Activated CD4-positive, alpha-beta T cell treated with anti-CD3 and anti-CD28 coated beads, Interleukin-2, amount 50 U/mL, for 16 hours (primary cell): Measurements from ENCODE around the gene HYOU1.
A peak's percentile ranks its signal among the peaks of the same experiment; 100 is the strongest.
"Not testable (repeated sequence)": the region's sequence is repeated elsewhere in the genome, so short reads cannot be mapped to it uniquely, and the experiment has no call there.

Experiments used
- DNase-seq: peaks from one replicate; pipeline ENCODE4 v3.0.0-alpha.2; 2020

The HYOU1 gene

DNA sequence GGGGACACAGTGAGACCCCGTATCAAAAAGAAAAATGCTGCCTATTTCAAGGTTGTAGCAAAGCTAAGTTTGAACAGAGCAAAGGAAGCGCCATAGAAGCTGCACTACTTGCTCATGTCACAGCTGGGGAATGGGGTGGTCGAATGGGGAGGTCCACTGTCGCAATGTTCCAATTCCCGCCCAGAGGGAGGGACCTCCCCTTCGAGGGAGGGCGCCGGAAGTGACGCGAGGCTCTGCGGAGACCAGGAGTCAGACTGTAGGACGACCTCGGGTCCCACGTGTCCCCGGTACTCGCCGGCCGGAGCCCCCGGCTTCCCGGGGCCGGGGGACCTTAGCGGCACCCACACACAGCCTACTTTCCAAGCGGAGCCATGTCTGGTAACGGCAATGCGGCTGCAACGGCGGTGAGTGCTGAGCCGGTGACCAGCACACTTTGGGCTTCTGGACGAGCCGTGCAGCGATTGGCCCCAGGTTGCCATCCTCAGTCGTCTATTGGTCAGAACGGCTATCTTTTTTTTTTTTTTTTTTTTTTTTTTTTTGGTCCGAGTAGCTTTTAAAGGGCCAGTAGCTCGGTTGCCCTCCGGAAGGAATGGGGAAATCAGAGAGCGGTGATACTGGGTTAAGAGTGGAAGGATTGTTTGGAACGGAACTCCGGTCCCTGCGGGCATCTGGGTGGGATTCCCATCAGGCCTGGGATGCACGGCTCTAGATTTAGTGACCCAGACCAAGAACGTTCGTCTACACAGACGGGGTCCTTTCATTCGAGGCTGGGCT is 27.8 kb upstream of the HYOU1 start, which contains the start of gene HMBS:
TSS of gene HMBS (plus strand) at position 219 of the 774 bp plus-strand sequence. CDS start at position 372, 153 bp downstream.
- DNase-seq: peak; percentile 94

GRCh38 chr11:119081682-119082260 is 24.8 kb upstream of the HYOU1 start:
- DNase-seq: no peak

GRCh38 chr11:119078675-119079420 is 21.8 kb upstream of the HYOU1 start:
- no peak for DNase-seq

GRCh38 chr11:119077839-119078238 is 20.8 kb upstream of the HYOU1 start:
- no peak for DNase-seq

- peak; percentile 98 for DNase-seq
Observed at GRCh38 chr11:119067371-119068222, 10.6 kb upstream of the HYOU1 start, which contains the start of gene VPS11. Gene VPS11, plus strand, starts transcription at chr11:119067818. Its CDS starts 6 bp downstream, at chr11:119067824.

DNA sequence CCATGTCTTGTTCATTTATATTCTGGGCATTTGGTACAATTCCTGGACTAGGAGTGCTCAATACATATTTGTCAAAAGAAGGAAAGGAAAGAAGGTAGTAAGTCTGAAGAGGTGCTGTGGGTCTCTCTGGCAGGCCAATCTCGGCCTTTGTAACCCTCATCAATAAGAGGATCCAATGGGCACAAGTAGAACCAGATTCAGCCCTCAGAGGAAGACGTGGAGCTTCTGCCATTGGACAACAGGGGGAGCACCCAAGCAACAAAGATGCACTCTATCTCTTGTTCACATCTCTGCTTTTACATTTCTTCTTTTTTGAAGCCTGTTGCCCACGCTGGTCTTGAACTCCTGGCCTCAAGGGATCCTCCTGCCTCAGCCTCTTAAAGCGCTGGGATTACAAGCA is 8.4 kb upstream of the HYOU1 start:
- DNase-seq: peak; percentile 56

DNA sequence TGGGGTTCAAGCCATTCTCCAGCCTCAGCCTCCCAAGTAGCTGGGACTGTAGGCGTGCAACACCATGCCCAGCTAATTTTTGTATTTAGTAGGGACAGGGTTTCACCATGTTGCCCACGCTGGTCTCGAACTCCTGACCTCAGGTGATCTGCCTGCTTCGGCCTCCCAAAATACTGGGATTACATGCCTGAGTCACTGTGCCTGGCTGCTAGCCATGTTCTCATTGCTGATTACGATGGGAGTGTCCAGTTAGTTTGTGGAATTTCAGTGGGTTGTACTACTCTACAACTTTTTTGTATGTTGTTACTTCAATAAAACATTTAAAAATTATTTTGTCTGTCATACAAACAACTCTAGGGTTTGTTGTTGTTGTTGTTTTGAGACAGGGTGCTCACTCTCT is 5.8 kb upstream of the HYOU1 start:
- no peak for DNase-seq

DNA sequence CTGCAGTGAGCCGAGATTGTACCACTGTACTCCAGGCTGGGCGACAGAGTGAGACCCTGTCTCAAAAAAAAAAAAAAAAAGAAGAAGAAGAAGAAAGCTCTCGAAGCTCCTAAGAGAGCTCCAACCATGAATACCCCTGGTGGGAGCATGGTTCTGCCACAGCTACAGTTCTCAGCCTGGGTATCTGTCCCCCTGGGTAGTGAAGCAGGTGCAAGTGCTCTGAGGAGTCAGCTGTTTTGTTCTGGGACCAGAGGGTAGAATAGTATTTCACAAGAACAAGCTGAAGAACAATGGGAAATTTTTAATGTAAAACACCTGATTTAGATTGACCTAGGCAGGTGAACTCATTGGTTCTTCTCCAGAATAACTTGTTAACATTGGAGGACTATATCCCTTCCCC is 4.3 kb upstream of the HYOU1 start:
- no peak for DNase-seq

DNA sequence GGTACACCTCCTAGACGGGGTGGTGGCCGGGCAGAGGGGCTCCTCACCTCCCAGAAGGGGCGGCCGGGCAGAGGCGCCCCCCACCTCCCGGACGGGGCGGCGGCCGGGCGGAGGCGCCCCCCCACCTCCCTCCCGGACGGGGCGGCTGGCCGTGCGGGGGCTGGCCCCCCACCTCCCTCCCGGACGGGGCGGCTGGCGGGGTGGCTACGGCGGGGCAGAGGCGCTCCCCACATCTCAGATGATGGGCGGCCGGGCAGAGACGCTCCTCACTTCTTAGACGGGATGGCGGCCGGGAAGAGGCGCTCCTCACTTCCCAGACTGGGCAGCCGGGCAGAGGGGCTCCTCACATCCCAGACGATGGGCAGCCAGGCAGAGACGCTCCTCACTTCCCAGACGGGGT is 2.1 kb upstream of the HYOU1 start:
- not testable (repeated sequence) for DNase-seq

DNA sequence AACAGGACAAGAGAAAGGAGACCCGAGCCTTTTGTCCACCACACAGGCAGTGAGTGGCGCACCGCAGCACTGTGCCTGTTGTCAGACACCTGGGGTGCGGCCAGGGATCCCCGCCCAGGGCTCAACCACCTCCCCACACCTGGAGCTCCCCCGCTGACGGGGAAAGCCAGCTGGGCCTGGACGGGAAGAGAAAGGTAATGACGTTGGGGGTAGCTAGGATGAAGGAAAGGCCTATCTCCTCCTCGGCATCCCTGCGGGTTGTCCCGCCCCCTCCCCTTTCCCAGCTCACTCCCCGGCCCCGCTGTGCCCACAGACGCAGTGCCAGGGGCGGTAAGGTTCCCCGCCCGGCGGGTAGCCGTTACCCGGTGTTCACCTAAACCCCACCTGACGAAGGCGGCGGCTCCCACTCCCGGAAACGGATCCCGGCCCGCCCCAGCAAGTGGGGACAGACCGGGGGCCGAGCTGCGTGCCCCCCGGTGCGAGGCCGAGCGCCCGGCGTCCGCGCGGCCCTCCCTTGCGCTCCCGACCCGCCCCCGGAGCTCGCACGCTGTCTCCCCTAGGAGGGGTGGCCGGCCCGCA is 495 bp downstream of the HYOU1 start:
- peak; percentile 23 for DNase-seq

DNA sequence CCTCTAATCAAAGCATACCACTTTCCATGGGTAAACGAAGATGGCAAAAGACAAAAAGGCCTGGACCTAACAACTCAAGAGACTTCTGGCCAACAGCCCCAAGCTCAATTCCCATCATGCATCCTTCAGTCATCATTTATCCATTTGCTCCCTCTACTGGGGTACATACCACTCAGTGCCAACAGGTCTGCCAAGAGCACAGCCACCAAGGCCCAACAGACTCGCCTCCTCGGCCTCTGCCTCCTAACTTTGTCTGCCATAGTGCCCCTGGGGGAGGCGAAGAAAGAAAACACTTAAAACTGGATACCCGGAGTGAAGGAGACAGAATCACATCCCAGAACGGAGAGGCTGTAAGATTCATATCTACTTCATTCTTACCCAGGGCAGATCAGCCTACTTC is 1.1 kb downstream of the HYOU1 start:
- peak; percentile 32 for DNase-seq

- no peak for DNase-seq
Observed at GRCh38 chr11:119054418-119054817, 2.6 kb downstream of the HYOU1 start.

GRCh38 chr11:119052163-119052814 is 4.7 kb downstream of the HYOU1 start:
- no peak for DNase-seq

GRCh38 chr11:119051440-119052162 is 5.4 kb downstream of the HYOU1 start:
- DNase-seq: no peak

DNA sequence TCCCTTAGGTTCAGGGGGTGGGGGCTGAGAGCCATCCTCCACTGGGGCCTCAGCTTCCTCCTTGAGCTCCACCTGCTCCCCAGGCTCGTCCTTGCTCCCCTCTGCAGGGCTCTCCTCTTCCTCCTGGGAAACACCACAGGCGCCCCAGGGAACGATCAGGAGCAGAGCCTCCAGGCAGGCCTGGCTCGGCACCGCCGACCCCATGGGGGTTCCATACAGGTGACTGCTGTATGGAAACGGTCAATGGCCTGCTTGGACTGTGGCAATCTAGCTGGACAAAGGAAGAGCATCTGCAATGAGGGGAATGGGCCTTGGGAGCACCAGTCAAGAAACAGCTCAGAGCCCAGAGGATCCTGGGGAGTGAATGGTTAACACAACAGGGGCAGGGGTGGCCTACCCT is 7.9 kb downstream of the HYOU1 start:
- no peak for DNase-seq

- no peak for DNase-seq
Observed at GRCh38 chr11:119048644-119049043, 8.4 kb downstream of the HYOU1 start.

DNA sequence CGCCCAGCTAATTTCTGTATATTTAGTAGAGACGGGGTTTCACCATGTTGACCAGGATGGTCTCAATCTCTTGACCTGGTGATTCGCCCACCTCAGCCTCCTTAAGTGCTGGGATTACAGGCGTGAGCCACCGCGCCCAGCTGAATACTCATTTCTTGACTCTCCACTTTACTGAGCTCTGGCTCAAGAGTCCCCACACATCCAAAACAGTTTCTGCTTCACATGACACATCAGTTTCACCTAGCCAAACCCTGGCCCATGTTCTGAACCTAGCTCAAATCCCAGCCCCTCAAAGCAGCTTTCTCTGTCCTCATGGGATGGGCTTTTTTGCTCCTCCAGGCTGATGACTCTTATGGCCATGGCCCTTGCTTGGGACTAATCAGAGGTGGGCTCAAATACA is 9.8 kb downstream of the HYOU1 start:
- DNase-seq: no peak

DNA sequence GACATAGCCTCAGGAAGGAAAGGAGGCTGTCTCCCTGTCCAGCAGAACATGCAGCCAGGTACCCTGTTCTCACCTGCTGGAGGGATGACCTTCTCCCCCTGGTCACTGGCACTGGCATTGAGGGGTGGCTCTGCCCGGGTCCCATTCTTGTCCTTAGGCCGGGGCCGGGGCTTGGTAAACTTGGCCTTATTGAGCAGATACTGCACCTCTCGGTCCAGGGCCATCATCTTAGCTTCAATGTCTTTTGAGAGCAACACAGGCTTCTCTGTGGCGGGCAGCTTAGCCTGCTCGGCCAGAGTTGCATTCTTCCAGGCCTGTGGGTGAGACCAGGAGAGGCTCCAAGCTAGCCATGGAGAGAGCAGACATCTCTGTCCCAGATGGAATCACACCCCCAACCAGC is 10.5 kb downstream of the HYOU1 start:
- DNase-seq: no peak

DNA sequence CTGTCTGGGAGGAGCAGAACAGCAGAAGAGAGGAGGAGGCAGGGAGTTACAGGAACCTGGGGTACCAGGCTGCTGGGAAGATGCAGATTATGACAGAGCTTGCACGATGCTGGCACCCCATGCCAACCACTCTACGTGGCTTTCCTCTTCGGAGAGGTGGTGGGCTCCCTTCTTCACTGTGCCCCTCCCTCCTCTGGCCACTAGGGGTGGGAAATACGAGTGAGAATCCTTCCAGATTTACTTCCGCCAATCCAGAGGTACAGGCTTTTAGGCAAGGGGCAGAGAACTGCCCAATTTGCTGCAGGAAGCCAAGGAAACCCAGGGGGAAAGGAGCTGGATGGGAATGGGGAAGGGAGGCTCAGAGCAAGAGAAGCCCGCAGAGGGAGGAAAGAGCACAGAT is 12.3 kb downstream of the HYOU1 start:
- no peak for DNase-seq

GRCh38 chr11:119042927-119043326 is 14.1 kb downstream of the HYOU1 start:
- DNase-seq: no peak

- DNase-seq: no peak
Observed at GRCh38 chr11:119041821-119042514, 15.0 kb downstream of the HYOU1 start.
